Spleen (tissue), 7 donors: ENCODE measurements around the gene CTNNA2.

ENCODE experiments used
- POLR2AphosphoS5 ChIP-seq, 3 donors: sonication (generic); formaldehyde crosslinking; IDR thresholded peaks; one replicate each; pipeline ENCODE4 v1.5.1; 2017; ENCODE audit warnings: antibody characterized with exemption in 3 of 3
- TF ChIP-seq, protein P1 (sequence below), 11 experiments: fragments of 200-600 bp in 7 of 11; fragments of 450-650 bp in 4 of 11; sonication (generic) in 4 of 11; IDR thresholded peaks in 8 of 11; conservative IDR thresholded peaks in 3 of 11; 1 replicate in 7 of 11; 2 replicates in 4 of 11; pipeline versions ENCODE4 v1.4.0 to v1.8.0; 2016 to 2021; ENCODE audit warnings: antibody characterized with exemption in 11 of 11, inconsistent platforms in 4 of 11, mild to moderate bottlenecking in 1 of 11
- donor health status: DM: no; HTN: no; CAD: no; lungs with moderate emphysema.
- donor health status: DM: no; HTN: no; CAD: no.
- donor health status: DM: no; HTN: no; CAD: no.

DNA sequence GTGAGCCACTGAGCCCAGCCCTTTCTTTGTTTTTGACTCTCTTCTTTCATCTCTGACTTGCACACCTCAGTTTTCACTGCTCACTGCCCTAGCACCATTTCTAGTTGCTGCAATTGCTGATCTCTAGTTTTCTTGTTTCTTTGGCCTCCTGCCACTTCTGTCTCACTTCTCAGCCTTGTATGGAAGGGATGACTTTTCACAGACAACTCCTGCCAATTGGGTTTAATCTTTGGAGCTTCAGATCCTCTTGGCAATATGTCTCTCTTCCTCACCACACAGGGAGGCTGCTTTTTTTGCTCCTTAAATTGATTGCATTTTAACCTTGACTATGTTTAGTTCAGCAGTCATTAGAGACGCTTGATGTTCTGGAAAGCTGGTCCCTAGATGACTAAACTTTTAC lies 323.1 kb downstream of the CTNNA2 start:
- no peak for TF ChIP-seq POLR2AphosphoS5 (IDR thresholded peaks at IDR 0.05)
- TF ChIP-seq, protein P1, sequence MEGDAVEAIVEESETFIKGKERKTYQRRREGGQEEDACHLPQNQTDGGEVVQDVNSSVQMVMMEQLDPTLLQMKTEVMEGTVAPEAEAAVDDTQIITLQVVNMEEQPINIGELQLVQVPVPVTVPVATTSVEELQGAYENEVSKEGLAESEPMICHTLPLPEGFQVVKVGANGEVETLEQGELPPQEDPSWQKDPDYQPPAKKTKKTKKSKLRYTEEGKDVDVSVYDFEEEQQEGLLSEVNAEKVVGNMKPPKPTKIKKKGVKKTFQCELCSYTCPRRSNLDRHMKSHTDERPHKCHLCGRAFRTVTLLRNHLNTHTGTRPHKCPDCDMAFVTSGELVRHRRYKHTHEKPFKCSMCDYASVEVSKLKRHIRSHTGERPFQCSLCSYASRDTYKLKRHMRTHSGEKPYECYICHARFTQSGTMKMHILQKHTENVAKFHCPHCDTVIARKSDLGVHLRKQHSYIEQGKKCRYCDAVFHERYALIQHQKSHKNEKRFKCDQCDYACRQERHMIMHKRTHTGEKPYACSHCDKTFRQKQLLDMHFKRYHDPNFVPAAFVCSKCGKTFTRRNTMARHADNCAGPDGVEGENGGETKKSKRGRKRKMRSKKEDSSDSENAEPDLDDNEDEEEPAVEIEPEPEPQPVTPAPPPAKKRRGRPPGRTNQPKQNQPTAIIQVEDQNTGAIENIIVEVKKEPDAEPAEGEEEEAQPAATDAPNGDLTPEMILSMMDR (IDR thresholded peaks at IDR 0.05 in 8 of 11, conservative IDR thresholded peaks at IDR 0.05 in 3 of 11), result no peak
